Measurements from ENCODE around the gene TAS1R3.
A peak's percentile ranks its signal among the peaks of the same experiment; 100 is the strongest.
"Not testable (repeated sequence)": the region's sequence is repeated elsewhere in the genome, so short reads cannot be mapped to it uniquely, and the experiment has no call there.

The TAS1R3 gene

GRCh38 chr1:1354271-1355247, 23.5 kb downstream of the TAS1R3 start:
- no peak for DNase-seq (ENCODE audit: low read depth)

GRCh38 chr1:1355416-1355815, 24.3 kb downstream of the TAS1R3 start:
- DNase-seq (ENCODE audit: low read depth) = no peak

DNA sequence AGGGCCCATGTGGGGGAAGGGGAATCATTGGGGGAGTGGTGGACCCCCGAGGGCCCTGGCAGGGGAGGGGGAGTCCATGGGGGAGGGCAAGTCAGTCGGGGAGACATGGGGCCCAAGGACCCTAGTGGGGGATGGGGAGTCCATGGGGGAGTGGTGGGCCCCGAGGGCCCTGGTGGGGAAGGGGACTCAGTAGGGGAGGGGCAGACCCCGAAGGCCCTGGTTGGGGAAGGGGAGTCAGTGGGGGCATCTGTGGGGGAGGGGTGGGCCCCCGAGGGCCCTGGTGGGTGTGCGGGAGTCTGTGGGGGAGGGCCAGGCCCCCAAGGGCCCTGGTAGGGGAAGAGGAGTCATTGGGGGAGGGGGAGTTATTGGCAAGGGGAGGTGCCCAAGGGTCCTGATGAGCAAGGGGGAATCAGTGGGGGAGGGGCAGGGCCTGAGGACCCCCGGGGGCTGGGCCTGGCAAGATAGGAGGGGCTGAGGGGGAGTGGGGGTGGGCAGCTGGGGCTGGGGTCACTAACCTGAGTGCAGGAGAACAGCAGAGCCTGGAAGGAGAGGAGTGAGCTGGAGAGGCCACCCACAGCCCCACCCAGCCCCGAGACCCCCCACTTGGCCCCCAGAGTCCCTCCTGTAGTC, 25.2 kb downstream of the TAS1R3 start:
- DNase-seq (ENCODE audit: low read depth) = no peak

GRCh38 chr1:1356796-1357401, 25.8 kb downstream of the TAS1R3 start:
- no peak for DNase-seq (ENCODE audit: low read depth)

GRCh38 chr1:1357871-1358432, 26.9 kb downstream of the TAS1R3 start:
- DNase-seq (ENCODE audit: low read depth) = no peak

DNA sequence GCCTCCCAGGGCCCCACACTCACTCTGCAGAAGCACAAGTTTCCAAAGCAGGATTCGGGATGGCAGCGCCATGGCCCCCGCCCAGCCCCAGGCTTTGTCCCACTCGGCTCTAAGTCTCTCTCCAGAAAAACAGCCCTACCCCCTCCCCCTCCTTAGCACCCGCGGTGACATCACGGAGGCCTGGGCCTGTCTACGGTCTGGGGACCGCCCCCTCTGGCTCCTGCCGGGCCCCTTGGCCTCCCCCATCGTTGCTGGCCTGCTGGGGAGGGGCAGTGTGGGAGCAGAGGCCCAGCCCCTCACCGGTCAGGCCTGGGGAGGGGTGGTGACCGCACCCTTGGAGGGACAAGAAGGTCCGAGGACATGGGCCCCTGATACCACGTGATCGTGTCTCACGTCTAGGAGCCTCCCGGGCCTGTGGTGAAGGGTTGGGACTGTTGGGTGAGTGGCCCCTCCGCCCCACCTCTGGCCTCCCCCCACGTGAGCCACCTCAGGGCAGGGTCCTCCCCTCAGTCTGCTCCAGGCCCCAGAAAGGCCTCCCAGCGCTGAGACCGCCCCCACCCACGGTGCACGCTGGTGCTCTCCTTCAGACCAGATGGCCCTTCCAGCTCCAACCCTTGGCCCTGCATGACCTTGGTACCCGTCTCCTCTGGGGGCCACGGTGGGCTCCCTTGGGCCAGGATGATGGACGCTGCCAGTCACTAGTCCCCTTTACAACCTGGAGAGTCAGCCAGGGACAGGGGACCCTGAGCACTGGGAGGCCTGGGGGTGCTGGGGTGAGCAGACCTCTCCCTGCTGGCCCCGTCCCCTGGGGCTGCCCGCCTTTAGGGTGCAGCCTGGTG, 27.6 kb downstream of the TAS1R3 start, which contains the start of gene MXRA8:
MXRA8 (minus strand) TSS at position 123 of the 839 bp plus-strand sequence; CDS start at position 72, 51 bp downstream.
- DNase-seq (ENCODE audit: low read depth) = no peak

- DNase-seq (ENCODE audit: low read depth) = no peak
These were observed 28.2 kb downstream of the TAS1R3 start for GRCh38 chr1:1359308-1359663.

DNA sequence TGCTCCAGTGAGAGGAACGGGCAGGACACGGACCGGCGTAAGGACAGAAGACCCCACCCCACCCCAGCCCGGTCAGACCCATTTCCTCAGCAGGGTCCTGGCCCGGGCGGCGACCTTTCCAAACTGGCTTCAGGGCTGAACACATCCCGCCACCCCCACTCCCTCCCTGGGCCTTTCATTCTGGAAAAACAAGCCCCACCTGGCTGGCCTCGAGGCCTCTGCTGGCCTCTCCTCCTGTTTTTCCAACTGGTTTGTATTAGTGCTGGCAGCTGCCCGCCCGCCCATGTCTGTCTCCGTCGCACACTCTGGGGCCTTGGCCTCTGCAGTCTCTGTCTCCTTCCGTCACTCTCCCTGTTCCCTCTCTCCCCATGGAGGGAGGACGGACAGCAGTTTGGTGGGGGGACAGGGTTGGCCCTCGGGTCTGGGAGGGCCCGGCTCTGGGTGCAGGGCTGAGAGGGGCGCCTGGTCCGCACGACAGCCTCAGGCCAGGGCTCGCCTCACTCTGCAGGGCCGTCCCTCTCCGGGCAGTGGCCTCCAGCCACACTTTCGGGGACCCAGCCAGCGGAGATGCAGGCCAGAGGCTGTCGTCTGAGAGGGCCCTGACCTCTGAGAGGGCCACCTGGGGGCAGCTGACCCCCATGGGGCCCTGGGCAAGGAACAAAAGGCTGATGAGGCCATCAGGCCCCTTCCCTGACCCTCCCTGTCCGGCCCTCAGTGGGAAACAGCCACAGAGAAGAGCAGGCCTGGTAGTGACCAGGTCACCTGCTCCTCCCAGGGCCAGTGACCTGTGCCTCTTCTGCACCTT, 28.8 kb downstream of the TAS1R3 start:
- no peak for DNase-seq (ENCODE audit: low read depth)

- DNase-seq (ENCODE audit: low read depth) = no peak
These were observed 29.6 kb downstream of the TAS1R3 start for GRCh38 chr1:1360506-1361169.

GRCh38 chr1:1361233-1361981, 30.3 kb downstream of the TAS1R3 start:
- DNase-seq (ENCODE audit: low read depth) = no peak

- no peak for DNase-seq (ENCODE audit: low read depth)
These were observed 30.9 kb downstream of the TAS1R3 start for GRCh38 chr1:1361982-1362423.

DNA sequence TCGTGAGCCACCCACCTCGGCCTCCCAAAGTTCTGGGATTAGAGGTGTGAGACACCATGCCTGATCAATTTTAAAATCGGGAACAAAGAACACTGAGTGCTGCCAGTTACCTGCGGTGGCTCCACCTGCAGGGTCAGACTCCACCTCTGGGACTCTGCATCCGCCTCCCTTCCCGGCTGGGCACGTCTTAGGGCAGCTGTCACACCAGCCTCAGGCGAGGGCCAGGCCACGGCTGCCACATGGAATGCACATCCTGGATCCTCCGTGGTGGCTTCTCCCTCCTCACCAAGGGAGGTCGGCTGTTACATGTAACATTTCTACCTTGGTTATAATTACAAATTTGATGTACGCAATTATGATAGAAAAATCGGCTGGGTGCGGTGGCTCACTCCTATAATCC, 33.2 kb downstream of the TAS1R3 start:
- no peak for DNase-seq (ENCODE audit: low read depth)

- DNase-seq (ENCODE audit: low read depth) = no peak
These were observed 35.0 kb downstream of the TAS1R3 start for GRCh38 chr1:1365875-1366698.

- no peak for DNase-seq (ENCODE audit: low read depth)
These were observed 35.6 kb downstream of the TAS1R3 start for GRCh38 chr1:1366699-1367066.

GRCh38 chr1:1367315-1367714, 36.2 kb downstream of the TAS1R3 start:
- DNase-seq (ENCODE audit: low read depth) = no peak

DNA sequence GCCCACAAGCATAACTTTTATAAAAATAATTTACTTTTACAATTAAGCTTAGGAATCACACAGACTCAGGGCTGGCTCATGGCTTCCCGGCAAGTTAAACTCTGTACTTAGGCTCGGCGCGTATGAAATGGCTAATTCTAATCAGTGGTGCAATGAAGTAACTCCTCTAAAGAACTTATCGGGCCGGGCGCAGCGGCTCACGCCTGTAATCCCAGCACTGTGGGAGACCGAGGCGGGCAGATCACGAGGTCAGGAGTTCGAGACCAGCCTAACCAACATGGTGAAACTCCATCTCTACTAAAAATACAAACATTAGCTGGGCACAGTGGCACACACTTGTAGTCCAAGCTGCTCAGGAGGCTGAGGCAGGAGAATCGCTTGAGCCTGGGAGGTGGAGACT, 39.0 kb downstream of the TAS1R3 start:
- DNase-seq (ENCODE audit: low read depth) = not testable (repeated sequence)

GRCh38 chr1:1370771-1371300, 39.8 kb downstream of the TAS1R3 start:
- DNase-seq (ENCODE audit: low read depth) = no peak

DNA sequence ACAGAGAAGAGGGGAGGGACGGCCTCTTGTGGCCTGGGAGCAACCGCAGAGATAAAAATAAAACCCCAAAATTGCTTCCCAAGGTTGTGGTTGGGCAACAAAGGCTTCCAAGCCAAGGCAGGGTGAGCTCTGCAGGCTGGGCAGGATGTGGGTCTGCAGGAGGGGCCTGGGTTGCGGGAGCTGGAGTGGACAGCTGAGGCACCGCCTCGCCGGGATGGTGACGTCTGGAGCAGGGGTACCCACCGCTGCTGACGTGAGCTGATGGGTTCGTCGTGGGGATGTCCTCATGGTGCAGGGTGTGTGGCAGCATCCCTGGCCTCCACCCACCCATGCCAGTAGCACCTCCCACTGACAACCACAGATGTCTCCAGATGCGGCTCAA, 40.3 kb downstream of the TAS1R3 start:
- peak; percentile 38 for DNase-seq (ENCODE audit: low read depth)
